Measurements from ENCODE around the gene XRCC6. TPM values are rescaled to one million over a fixed set of nuclear protein-coding genes. Genes with fewer than 3 reads are reported as not detected.

XRCC6 gene
- total and polyA plus RNA-seq, 9 of the 15 experiments (the other 6 are each of a cell fraction or from before 2014, with no cell fraction given): 151 to 440 (median 318) TPM

DNA sequence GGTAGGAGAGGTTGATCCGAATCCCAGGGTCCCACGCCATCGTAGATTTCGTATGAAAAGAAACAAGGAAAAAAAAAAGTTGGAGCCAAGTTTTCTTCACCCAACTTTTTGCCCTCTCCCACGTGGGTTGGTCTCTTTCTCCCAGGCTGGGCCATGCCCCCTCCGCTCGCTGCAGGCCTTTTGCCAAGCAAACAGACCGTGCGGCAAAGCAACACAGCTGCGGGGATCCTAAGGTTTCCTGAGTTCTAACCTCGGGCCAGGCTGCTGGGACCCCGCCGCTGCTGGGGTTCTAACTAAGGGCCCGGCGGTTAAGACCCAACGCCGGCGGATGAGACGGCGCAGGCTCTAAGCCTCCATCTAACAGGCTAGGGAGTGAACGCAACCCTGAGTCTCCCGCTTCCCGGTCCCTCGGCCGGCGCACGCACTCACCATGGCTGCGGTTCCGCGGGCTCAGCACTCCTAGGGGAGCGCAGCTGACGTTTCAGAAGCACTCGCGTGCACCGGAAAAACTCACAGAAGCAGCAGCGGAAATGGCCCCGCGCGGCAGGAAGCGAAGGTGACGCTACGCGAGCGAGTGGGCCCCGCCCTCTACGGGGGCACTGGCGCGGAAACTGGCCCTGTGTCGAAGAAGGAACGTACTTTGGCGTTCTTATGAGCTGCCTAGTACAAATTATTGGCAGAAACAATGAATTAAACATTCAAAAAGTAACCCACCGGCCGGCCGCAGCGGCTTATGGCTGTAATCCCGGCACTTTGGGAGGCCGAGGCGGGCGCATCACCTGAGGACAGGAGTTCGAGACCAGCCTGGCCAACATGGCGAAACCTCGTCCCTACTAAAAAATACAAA lies 67.5 kb downstream of the XRCC6 start, which contains the start of gene SNU13 (continued):
- TF ChIP-seq SP1 (CRISPR knock-in tag; IDR thresholded peaks at IDR 0.05) (peak; percentile 65; the same call in 1 of the 2 replicates), ARNT (IDR thresholded peaks at IDR 0.05) (no peak), ZNF561 (CRISPR knock-in tag; conservative IDR thresholded peaks at IDR 0.05) (no peak), KDM4B (IDR thresholded peaks at IDR 0.05; ENCODE audit: borderline replicate concordance in 2 of 2, low read depth in 1 of 2) (no peak), NR2C1 (IDR thresholded peaks at IDR 0.05) (peak; percentile 81), NR2C1 (tag; IDR thresholded peaks at IDR 0.05) (peak; percentile 85), TFE3 (CRISPR knock-in tag; IDR thresholded peaks at IDR 0.05) (no peak), JUNB (CRISPR knock-in tag; conservative IDR thresholded peaks at IDR 0.05) (no peak), TAF1 (IDR thresholded peaks at IDR 0.05; ENCODE audit: control insufficient read depth, extremely low read depth, insufficient read depth, low read length, severe bottlenecking) (peak; percentile 85), ZNF551 (CRISPR knock-in tag; IDR thresholded peaks at IDR 0.05) (no peak), NFRKB (IDR thresholded peaks at IDR 0.05; ENCODE audit: low read depth) (peak; percentile 67; the same call in 1 of the 2 replicates), LARP7 (IDR thresholded peaks at IDR 0.05) (no peak), SREBF2 (CRISPR knock-in tag; IDR thresholded peaks at IDR 0.05) (no peak), ESRRA (IDR thresholded peaks at IDR 0.05; ENCODE audit: borderline replicate concordance, low read depth) (peak; percentile 55; the same call in 1 of the 2 replicates), CEBPB (tag; IDR thresholded peaks at IDR 0.05) (peak; percentile 64), CREB1 (IDR thresholded peaks at IDR 0.05) (peak; percentile 73), CREB1 (CRISPR knock-in tag; IDR thresholded peaks at IDR 0.05) (peak; percentile 83), ZNF316 (IDR thresholded peaks at IDR 0.05) (peak; percentile 68), GMEB1 (CRISPR knock-in tag; IDR thresholded peaks at IDR 0.05) (no peak), ZNF740 (CRISPR knock-in tag; IDR thresholded peaks at IDR 0.05) (no peak), ZNF740 (tag; IDR thresholded peaks at IDR 0.05) (no peak), KDM2B (CRISPR knock-in tag; IDR thresholded peaks at IDR 0.05) (no peak)
- TF ChIP-seq, protein P1, sequence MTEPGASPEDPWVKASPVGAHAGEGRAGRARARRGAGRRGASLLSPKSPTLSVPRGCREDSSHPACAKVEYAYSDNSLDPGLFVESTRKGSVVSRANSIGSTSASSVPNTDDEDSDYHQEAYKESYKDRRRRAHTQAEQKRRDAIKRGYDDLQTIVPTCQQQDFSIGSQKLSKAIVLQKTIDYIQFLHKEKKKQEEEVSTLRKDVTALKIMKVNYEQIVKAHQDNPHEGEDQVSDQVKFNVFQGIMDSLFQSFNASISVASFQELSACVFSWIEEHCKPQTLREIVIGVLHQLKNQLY (CRISPR knock-in tag; conservative IDR thresholded peaks at IDR 0.05): no peak

Measured in K562 (cell line).